Astrocyte of the spinal cord (primary cell): ENCODE measurements around the gene PDXP.
A peak's percentile ranks its signal among the peaks of the same experiment; 100 is the strongest.

Experiments
- DNase-seq: peaks from one replicate; pipeline ENCODE4 v3.0.0; 2011; ENCODE audit warnings: low read depth, low spot score
- H3K4me3 ChIP-seq: 2 replicates; pipeline ENCODE4 v1.5.1; 2011; ENCODE audit warnings: low read depth, mild to moderate bottlenecking, low read length, moderate library complexity
- in situ Hi-C: cut with HindIII; loops from 2 replicates; pipeline ENCODE4 v1.10.0; 2017; ENCODE audit warnings: low sequenced_read_pairs
- TF ChIP-seq, protein P1 (sequence below): IDR thresholded peaks from 2 replicates; pipeline ENCODE4 v1.5.1; 2012; ENCODE audit warnings: low read depth, mild to moderate bottlenecking, low read length, inconsistent platforms

Gene PDXP

DNA sequence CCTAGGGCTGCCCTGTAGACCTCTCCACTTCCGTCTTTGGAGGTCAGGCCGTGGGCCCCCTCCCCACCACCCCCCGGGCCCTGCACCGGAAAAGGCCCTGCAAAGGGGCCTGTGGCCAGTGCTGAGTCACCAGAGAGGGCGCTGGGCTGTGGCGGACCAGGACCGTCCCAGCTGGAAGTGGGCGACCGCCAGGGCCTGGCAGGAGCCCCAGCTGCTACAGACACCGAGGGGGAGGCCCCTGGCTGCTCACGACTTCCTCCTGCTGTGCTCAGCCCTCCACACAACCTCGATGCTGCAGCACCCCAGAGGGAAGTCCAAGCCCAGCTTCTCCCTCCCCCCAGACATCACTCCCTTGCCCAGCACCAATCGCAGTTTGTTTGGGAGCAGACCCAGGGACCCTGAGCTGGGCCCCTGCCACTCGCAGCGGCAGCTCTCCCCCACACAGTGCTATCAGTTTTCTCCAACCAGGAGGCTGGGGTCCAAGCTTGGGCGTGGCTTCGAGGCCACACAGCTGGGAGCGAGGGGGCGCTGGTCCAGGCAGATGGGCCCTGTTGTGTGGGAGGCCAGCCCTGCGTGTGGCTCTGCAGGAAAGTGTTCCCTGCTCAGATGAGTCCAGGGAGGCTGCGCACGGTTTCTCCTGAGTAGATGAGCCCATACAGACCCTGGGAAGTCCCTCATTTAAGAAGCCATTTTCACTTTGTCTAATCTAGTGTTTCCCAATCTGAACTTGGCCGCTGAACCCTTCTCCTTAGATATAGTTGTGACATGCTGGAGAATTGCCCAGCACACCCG lies 24.7 kb upstream of the PDXP start:
- TF ChIP-seq, protein P1, sequence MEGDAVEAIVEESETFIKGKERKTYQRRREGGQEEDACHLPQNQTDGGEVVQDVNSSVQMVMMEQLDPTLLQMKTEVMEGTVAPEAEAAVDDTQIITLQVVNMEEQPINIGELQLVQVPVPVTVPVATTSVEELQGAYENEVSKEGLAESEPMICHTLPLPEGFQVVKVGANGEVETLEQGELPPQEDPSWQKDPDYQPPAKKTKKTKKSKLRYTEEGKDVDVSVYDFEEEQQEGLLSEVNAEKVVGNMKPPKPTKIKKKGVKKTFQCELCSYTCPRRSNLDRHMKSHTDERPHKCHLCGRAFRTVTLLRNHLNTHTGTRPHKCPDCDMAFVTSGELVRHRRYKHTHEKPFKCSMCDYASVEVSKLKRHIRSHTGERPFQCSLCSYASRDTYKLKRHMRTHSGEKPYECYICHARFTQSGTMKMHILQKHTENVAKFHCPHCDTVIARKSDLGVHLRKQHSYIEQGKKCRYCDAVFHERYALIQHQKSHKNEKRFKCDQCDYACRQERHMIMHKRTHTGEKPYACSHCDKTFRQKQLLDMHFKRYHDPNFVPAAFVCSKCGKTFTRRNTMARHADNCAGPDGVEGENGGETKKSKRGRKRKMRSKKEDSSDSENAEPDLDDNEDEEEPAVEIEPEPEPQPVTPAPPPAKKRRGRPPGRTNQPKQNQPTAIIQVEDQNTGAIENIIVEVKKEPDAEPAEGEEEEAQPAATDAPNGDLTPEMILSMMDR: peak; percentile 27
- no peak overlapping the region for H3K4me3 ChIP-seq
- in situ Hi-C loops: no loop called here
- DNase-seq: peak; percentile 92

DNA sequence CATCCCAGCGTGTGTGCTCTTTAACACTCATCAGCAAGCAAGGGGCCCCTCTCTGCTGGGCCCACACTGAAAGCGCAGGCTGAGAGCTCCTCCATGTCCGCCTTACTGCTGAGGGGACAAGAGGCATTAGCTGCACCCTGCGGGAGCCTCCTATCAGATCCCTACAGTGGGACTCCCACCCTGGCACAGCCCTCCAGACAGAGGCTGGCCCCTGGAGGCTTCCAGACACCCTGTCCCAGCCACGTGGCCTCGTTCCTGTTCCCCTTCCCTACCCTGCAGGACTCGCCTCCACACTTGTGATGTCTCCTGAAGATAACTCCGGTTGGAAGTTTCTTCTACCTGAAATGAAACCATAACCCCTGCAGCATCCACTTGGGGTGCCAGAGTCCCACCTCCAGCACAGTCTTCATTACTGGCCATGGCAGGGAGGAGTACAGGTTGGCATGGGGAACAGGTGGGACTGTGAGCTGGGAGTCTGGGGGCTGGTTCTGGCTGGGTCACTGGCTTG lies 24.1 kb upstream of the PDXP start:
- DNase-seq: peak; percentile 22
- no peak overlapping the region for H3K4me3 ChIP-seq
- TF ChIP-seq, protein P1: peak; percentile 29
- in situ Hi-C loops: no loop called here

DNA sequence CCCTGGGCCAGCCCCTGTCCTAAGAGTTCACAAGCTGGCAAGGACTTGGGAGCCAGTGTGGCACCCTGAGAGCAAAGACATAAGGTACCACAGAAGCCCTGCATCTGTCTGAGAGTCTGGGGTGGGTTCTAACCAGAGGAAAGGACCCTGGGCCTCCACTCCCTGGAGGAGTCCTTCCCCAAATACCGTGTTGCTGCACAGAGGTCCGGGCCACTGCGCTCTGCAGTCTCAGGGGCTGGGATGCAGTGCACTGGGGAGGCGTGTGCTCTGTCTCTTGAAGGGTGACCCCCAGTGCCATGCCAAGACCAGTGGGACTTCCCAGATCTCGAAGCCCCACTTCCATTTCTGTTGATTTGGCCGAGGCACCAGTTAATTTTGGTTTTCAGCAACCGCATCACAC lies 23.4 kb upstream of the PDXP start:
- TF ChIP-seq, protein P1: no peak
- no peak for DNase-seq
- in situ Hi-C loops: no loop called here
- H3K4me3 ChIP-seq: no peak overlapping the region

DNA sequence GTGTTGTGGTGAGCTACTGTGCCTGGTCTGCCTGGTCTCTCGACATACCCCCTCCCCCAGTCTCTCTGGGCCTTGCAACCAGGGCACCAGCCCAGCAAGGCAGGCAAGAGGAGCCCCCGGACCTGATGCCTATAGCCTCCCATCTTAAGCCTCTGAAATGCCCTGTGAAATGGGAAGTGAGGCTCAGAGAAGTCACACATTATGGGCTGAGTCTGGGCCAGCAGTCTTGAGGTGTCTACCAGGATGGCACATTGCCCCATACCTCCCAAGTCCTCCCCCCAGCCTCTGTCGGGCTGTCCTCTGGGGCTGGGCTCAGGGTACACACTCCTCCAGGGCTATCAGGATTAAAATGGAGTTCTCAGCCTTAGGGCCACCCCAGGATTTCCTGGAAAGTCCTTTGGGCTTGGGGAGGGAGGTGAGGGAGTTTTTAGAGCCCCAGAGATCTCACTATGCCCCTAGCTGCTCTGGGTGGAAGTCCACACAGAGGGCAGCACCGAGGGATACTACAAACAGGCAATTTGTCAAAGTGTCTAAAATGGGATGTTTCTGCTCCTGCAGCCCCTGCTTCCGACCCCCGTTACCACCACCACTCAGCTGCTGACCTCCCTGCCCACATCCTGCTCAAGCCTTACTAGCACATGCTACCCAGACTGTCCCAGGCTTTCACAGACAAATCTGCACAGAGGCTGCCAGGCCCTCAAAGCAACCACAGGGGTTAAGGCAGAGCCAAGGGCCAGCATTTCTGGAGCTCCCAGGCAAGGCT lies 22.2 kb upstream of the PDXP start:
- TF ChIP-seq, protein P1: peak; percentile 59
- peak; percentile 84 for DNase-seq
- H3K4me3 ChIP-seq: no peak overlapping the region
- in situ Hi-C loops: no loop called here

DNA sequence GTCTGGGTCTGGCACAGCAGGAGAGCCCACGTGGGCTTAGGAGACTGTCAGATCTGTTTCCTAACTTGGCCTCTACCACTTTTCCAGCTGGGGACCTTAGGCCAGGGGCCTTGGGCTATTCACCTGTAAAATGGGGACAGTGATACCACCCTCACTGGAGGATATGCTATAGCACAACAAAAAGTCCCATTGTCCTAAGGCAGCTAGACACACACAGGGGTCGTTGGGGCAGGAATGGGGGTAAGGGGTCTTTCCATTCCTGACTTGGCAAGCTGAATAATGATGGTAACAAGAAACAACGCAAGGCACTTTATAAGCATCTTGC lies 21.6 kb upstream of the PDXP start:
- in situ Hi-C loops: no loop called here
- no peak for DNase-seq
- TF ChIP-seq, protein P1: no peak
- H3K4me3 ChIP-seq: no peak overlapping the region

DNA sequence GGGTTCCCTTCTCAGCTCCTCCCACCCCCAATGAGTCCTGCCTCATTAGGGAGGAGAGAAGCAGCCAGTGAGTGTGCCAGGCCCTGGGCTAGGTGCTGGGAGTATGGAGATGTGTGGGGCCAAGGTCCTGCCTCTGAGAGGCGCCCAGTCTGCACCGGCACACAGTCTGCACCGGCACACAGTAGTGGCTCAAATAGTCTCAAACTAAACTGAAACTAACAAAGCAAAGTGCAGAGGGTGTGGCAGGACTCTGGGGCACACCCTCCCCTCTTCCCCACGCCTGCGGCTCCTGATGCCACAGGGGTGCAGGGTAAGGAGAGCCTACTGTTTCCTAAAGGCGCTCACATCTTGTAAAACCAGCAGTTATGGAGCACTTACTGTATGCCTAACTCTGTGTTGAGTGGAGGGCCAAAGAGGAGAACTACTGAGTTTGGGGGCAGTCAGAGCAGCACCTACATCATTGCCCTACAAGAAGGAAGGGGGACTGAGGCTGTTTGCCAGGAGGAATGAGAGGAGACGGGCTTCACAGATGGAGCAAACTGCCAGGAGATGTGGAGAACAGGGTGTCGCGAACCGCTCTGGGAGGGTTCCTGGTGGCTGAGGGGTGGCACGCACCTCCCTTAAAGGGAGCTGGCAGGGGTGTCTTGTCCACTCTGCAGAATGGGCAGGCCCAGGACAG lies 20.0 kb upstream of the PDXP start:
- peak overlapping the region; percentile 18 for H3K4me3 ChIP-seq
- TF ChIP-seq, protein P1: no peak
- no peak for DNase-seq
- in situ Hi-C loops: no loop called here
